Fibroblast of peridontal ligament (primary cell): ENCODE results near the gene ELK4.

ENCODE experiments used
- DNase-seq: peaks from one replicate; pipeline ENCODE4 v3.0.0-alpha.2; 2010; ENCODE audit errors: extremely low read depth

ELK4 gene

GRCh38 chr1:205581321-205581980 lies 50.4 kb downstream of the ELK4 start:
- no peak for DNase-seq

GRCh38 chr1:205580923-205581180 lies 51.0 kb downstream of the ELK4 start:
- no peak for DNase-seq

GRCh38 chr1:205580140-205580922 lies 51.5 kb downstream of the ELK4 start:
- DNase-seq: no peak

- DNase-seq: no peak
These were observed 52.1 kb downstream of the ELK4 start for GRCh38 chr1:205579711-205580110.

- DNase-seq: no peak
These were observed 52.8 kb downstream of the ELK4 start for GRCh38 chr1:205578780-205579571.

GRCh38 chr1:205577874-205578658 lies 53.7 kb downstream of the ELK4 start:
- DNase-seq: no peak

GRCh38 chr1:205576805-205577761 lies 54.7 kb downstream of the ELK4 start:
- no peak for DNase-seq

- DNase-seq: no peak
These were observed 55.8 kb downstream of the ELK4 start for GRCh38 chr1:205576011-205576410.

GRCh38 chr1:205575294-205575885 lies 56.4 kb downstream of the ELK4 start:
- no peak for DNase-seq

GRCh38 chr1:205572421-205572820 lies 59.4 kb downstream of the ELK4 start:
- no peak for DNase-seq

GRCh38 chr1:205571747-205572146 lies 60.1 kb downstream of the ELK4 start:
- no peak for DNase-seq

GRCh38 chr1:205570796-205571537 lies 60.8 kb downstream of the ELK4 start:
- no peak for DNase-seq

- DNase-seq: no peak
These were observed 61.7 kb downstream of the ELK4 start for GRCh38 chr1:205570173-205570501.

- no peak for DNase-seq
These were observed 62.2 kb downstream of the ELK4 start for GRCh38 chr1:205569411-205570172.

- DNase-seq: no peak
These were observed 63.1 kb downstream of the ELK4 start for GRCh38 chr1:205568469-205569361.

GRCh38 chr1:205568135-205568468 lies 63.7 kb downstream of the ELK4 start:
- no peak for DNase-seq

- no peak for DNase-seq
These were observed 64.1 kb downstream of the ELK4 start for GRCh38 chr1:205567716-205568115.

GRCh38 chr1:205565799-205566198 lies 66.0 kb downstream of the ELK4 start:
- no peak for DNase-seq
